Measurements from ENCODE around the gene KLF6. TPM values are rescaled to one million over a fixed set of nuclear protein-coding genes. Genes with fewer than 3 reads are reported as not detected.

KLF6 gene
- polyA plus RNA-seq, 4 donors = 45.6 to 65.0 (median 50.9) TPM

DNA sequence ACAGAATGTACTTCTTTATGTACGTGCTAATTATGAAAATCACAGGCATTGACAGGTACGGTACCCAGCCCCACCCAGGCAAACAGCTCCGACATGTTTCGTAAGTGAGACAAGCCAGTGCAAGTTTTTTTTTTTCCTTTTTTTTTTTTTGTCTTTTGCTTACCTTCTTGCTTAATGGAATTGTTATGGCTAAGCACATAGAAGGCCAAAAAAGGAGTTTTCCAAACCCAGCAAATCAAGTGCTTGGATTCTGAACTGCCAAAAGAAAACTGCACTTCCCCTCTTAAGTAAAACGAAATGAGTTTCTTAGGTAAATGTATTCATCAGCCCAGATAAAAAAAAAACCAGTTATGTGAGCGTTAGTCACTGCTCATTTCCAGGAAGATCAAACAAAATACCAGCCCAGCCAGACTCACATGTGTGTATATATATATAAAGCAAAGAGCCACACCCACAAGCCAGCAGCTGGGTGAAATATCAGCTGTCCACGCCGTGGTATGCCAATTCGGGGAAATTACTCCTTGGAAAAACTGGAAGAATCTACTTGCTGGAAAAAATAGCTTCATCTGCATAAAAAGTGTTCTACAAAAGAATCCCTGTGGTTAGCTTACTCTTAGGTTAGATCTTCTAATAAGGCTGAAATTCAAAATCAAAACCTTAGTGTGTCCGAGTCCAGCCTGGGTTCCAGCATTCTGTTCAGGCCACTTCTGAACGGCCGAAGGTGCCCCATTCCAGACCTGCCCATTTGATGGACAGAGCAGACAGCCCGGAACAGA, 8.0 kb downstream of the KLF6 start:
- no peak for DNase-seq (ENCODE audit: low read depth in 4 of 4, low spot score in 3 of 4)

DNA sequence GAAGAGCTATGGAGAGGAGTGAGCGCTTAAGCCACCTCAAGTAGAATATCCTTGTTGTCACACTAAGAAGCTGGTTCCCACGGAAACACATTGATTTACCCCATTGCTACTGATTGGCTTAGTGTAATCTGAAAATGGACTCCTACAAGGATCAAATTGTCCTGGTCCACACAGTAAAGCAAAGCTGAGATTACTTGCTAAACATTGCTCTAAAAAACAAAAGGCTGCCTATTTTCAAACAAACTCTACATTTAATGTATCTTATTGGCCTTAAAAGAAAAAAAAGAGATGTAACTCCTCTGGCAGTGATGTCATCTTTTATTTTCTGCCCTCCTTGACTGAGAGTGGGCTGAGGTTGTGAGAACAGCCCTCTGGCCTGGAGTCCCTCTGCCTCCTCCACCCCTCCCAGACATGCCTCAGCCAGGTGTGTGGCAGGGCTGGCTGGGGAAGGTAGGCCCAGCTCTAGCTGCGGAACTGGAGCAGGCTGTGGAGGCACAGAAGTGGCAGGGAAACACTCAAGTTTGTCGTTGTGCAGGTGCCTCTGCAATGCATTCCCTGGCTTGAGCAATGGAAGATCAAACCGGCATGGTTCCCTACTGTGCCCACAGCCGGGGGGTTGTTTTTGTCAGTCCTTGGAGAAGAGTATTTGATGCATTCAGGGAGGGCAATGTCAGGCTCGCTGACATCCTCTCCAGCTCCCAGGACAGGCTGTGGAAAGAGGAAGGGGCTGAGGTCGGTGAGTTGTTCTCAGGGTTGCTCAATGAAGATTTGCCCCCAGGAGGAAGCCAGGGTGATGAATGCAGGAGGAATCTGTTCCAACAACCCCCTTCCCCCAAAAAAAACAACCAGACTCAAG, 9.1 kb downstream of the KLF6 start:
- no peak for DNase-seq (ENCODE audit: low read depth in 4 of 4, low spot score in 3 of 4)

- DNase-seq (ENCODE audit: low read depth in 4 of 4, low spot score in 3 of 4) = no peak
Observed at GRCh38 chr10:3774814-3775695, 10.0 kb downstream of the KLF6 start.

GRCh38 chr10:3774018-3774813, 10.8 kb downstream of the KLF6 start:
- no peak for DNase-seq (ENCODE audit: low read depth in 4 of 4, low spot score in 3 of 4)

DNA sequence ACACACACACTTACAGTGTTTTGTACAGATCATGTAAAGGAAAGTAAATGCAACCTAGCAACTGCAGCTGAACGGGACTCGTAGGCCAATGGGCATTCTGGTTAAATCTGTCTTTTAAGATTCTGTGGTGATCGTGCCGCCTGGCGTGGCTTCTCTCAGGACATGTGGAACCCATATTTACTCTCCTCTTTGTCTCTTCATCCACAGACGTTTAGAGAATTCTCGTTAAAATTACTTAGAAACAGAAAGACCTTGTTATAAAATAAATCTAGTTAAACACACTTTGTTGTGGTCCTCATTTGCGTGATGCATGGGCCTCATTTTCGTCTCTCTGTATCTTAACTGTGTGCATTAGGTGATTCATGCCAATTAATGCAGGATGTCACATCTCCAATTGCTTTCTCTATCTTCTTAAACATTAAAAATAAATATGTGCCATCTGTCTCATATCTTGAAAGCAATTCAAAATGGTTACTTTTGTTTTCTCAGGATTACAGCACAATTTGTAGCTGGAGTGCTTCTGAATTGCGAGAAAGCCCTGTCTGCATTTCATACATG, 11.5 kb downstream of the KLF6 start:
- no peak for DNase-seq (ENCODE audit: low read depth in 4 of 4, low spot score in 3 of 4)

DNA sequence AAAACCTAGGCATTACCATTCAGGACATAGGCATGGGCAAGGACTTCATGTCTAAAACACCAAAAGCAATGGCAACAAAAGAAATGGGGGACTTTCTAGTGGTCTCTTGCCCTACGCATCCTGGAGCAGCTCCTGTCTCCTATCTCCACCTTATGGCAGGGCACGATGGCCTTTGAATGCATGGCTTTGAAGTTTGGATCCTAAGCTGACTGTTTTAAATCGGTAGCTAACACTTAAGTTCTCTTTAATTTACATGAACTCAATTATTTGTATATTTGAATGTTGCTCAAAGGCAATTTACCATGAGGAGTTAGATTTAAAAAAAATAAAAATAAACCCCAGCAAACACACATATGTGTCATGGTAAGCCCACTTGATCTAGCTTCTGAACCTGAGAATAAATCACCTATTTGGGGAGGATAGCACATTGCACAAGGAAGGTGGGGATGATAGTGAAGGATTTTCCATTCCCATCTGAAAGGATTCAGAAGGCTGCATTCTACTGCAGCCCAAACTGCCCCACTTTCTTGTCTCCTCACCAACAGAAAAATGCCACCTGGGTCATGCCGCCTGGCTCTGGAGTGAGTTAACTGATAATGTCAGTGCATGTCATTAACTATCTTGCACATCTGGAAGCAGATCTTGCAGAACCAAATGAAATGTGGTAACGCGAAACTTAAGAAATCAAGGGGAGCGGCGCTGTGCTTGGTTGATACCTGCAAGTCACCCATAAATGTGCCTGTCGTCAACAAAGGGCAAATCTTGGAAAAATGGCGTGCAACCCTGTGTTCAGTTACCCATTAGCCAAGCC, 12.4 kb downstream of the KLF6 start:
- DNase-seq (ENCODE audit: low read depth in 4 of 4, low spot score in 3 of 4) = no peak

GRCh38 chr10:3770611-3771110, 14.3 kb downstream of the KLF6 start:
- no peak for DNase-seq (ENCODE audit: low read depth in 4 of 4, low spot score in 3 of 4)

- DNase-seq (ENCODE audit: low read depth in 4 of 4, low spot score in 3 of 4) = no peak
Observed at GRCh38 chr10:3769556-3769955, 15.5 kb downstream of the KLF6 start.

DNA sequence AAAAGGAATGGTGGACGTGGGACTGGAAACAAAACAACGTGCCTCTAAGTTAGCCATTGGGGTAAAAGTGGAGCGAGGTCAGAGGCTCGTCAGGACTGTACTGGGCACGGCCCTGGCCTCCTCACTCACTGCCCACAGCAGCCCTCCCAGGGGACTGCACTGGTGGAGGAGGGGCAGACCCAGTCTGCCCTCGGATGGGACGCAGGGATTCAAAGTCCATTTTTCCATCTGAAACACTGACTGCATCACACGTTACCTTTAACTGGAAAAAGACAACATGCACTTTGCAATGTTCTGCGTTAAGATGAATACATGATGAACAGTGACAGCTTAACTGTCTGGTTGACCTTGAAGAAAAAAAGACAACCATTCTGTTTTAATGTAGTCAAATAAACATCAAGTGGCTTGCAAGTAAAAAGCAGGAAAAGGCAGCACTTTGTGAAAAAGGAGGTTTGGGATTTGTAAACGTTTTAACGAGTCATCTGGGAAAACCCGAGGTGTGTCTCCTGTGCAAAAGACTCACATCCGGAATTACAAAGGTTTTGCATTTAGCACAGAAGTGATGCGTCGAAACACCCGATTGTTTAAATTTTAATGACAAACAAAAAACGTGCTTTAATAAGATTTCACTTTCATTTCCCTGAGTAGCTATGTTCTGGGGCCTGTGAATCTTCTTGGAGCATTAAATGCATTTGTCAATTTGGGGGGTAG, 18.8 kb downstream of the KLF6 start:
- DNase-seq (ENCODE audit: low read depth in 4 of 4, low spot score in 3 of 4) = no peak

DNA sequence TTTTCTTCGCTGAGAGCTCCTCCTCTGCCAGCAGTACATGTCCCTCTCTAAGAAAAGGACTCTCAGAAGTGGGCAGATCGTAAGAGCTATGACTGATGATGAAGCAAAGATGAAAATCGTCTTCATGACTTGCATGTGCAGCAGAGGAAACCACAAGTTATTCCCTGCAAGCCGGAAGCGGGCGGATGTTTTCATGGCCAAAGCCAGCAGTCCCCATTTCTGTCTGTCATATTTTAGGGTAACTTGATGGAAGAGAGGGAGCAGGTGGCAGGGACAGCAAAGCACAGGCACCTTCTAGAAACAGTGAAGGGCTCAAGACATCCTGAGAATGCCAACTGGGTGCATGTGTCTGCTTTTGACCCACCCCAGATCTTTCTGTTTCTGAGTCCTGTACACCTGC, 19.9 kb downstream of the KLF6 start:
- no peak for DNase-seq (ENCODE audit: low read depth in 4 of 4, low spot score in 3 of 4)

DNA sequence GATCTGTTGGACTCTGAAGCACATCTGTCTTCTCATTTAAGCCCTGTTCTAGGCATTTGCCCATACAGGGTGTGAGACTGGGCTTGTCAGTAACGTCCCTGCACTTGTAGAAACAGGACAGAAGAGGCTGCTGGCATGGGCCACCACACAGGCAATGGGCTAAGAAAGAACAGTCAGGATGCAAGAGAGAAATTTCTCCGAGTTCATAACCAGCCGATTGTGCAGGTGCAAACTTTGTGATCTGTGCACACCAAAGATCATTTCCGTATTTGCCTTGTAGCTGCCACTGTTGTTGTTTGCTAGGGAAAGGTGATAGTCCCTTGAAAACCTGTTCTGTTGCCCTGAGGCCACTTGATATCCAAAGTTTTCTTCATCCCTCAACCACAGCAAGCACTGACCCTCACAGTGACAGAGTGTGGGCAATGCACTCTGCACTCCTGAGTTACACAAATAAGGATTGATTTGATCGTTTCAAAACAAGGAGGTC, 20.3 kb downstream of the KLF6 start:
- DNase-seq (ENCODE audit: low read depth in 4 of 4, low spot score in 3 of 4) = no peak

- DNase-seq (ENCODE audit: low read depth in 4 of 4, low spot score in 3 of 4) = no peak
Observed at GRCh38 chr10:3763852-3764625, 21.0 kb downstream of the KLF6 start.

- no peak for DNase-seq (ENCODE audit: low read depth in 4 of 4, low spot score in 3 of 4)
Observed at GRCh38 chr10:3763035-3763456, 22.0 kb downstream of the KLF6 start.

DNA sequence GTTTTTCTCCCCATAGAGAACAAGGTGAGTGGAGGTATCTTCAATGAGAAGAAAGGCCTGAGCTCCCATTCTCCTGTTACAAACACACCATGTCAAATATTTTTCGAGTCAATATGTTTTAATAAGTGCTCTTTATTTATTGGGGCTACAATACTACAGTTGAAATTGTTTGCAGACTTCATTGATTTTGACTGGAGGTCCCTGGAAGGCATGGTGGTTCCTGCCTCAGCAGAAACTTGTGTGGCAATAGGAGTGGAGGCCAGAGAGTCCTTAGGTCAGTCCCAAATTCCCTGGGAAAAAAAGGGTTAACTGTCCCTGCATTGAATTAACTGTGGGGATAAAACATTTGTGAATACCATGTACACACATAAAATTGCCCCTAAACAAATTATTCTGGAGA, 22.7 kb downstream of the KLF6 start:
- DNase-seq (ENCODE audit: low read depth in 4 of 4, low spot score in 3 of 4) = no peak

DNA sequence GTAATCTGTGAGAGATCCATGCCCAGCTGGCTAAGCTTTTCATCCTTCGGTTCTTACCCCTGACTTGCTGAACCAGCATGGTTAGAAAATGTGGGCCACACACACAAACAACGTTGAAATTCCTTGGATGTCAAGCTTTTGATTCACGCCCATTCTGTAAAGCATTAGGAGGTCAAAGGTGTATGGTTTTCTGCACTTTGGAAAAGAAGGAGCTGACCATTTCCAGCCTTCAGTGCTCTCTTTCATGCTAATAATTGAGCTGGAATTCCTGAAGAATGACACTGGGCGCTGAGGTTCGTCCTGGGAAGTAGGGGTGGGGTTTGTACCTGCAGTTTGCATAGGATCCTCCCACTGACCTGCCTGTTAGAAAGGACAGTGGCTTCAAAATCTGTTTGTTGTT, 23.1 kb downstream of the KLF6 start:
- DNase-seq (ENCODE audit: low read depth in 4 of 4, low spot score in 3 of 4) = no peak

DNA sequence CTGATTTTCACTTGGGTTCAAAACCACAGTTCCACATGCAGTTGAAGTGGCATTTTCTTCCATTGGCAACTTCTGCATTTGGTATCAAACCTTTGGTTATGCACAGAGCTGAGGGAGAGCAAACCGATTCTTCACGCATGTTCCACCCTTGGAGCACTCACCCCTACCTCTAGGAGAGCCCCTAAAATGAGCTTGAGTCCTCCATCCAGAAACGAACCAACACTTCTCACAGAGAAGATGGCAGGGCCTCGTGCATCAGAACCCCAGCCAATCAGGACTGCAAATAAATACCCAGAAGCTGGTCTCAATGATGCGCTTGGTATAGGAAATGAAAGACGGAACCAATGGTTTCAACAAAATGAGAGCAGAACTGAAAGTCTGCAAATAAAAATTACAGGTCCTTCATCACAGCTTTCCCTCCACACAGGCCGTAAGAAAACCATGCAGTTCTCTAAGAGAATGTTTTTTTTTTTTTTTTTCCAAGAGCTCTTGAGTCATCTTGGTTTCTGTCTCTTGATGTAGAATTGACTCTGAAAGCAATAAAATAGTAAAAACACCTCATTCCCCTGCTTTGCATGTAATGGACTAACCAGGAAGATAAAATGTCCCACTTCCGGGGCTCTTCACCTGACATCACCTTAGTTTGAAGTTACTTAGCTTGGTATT, 23.9 kb downstream of the KLF6 start:
- DNase-seq (ENCODE audit: low read depth in 4 of 4, low spot score in 3 of 4) = no peak

GRCh38 chr10:3760083-3760482, 24.9 kb downstream of the KLF6 start:
- no peak for DNase-seq (ENCODE audit: low read depth in 4 of 4, low spot score in 3 of 4)
